HepG2 (cell line): Measurements from ENCODE around the gene PARP8.

Experiments used
- CBX1 ChIP-seq: IDR thresholded peaks from one replicate; pipeline ENCODE4 v1.6.1; 2016; ENCODE audit warnings: antibody characterized with exemption, low read depth
- MAF1 ChIP-seq: sonication (generic); formaldehyde crosslinking; IDR thresholded peaks from 2 replicates; pipeline ENCODE4 v1.5.0; 2020; ENCODE audit warnings: missing genetic modification reagents, borderline replicate concordance
- ZNF468 ChIP-seq: sonication (generic); formaldehyde crosslinking; IDR thresholded peaks from 2 replicates; pipeline ENCODE4 v1.8.0; 2022; ENCODE audit warnings: mild to moderate bottlenecking, moderate library complexity, missing genetic modification reagents

DNA sequence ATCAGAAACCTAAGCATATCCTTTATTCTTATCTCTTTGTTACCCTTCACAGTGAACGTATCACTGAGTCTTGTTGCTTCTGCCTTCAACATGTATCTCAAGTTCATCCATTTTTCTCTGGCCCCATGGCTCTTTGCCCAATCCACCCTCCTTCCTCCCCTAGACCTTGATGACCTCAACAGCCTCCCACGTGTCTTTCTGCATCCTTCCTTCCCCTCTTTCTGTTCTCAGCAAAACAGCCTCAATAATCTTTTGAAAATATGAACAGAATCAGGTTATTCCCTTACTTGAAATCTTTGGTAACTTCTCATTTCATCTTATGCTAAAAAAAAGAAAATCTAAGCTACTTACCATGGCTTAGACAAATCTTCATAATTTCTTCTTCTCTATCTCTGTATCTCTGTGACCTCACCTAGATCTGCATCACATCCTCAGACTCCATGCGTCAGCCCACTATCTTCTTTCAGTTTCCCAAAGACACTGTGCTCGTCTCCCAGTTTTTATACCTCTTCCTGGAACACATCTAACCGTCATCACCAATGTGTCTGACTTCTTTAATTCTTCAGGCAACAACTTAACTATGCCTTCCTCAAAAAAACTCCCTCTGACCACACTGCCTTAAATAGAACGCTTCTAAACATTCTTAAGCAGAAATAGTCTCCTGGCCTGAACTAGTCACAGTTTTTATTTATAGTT, 208.0 kb downstream of the PARP8 start:
- TF ChIP-seq CBX1, result no peak
- no peak for TF ChIP-seq ZNF468 (CRISPR knock-in tag)
- TF ChIP-seq MAF1 (CRISPR knock-in tag), result no peak
